GM19467 (cell line): ENCODE data around the gene ADTRP.
"Not testable (repeated sequence)": the region's sequence is repeated elsewhere in the genome, so short reads cannot be mapped to it uniquely, and the experiment has no call there.

ENCODE experiments used
- ATAC-seq: cut with Tn5 transposase; IDR thresholded peaks from one replicate; pipeline ENCODE4 v1.9.1; 2021; ENCODE audit warnings: mild to moderate bottlenecking, moderate library complexity; ENCODE audit not compliant: unreplicated experiment

The ADTRP gene

GRCh38 chr6:11804135-11804534 lies 25.5 kb upstream of the ADTRP start:
- ATAC-seq = no peak

DNA sequence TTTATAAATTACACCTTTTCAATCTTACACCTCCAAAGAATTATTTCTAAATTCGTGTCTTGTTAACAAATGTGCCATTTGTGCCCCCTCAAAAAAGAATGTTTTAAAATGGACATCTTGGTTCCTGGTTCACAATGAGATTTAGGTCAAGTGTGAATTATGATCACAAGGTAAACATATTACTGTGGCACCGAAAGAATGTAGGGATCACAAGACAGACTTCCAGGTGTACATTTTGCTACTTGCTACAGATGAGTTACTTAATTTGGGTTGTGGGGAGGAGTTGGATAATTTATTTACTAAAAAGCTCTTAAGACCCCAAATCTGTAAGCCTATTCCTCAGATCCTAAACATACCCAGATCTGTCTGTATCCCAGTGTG lies 25.0 kb upstream of the ADTRP start:
- ATAC-seq = no peak

DNA sequence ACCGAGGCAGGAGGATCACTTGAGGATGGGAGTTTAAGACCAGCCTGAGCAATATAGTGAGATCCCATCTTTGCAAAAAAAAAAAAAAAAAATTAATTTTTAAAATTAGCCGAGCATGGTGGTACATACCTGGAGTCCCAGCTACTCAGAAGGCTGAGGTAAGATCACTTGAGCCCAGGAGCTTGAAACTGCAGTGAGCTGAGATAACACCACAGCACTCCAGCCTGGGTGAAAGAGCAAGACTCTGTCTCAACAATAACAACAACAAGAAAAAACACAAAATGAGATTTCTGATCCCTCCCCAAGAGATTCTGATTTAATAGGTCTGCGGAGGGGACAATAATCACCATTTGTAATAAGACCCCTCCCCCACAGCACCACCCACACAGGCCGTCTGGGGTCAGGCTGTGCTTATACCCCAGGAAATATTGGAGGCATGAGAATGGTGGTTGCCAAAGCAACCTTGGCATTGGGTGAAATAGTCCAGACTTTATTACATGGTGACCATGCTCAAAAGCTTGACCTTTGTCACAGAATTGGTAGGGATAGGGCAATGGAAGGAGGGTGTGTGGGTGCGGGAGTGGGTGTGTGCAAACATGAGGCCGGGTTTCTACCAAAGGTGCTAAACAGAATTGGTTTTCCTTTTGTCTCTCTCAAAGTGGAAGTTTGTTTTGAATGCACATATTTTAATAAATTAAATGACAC lies 24.4 kb upstream of the ADTRP start:
- no peak for ATAC-seq

- ATAC-seq = not testable (repeated sequence)
Measured at GRCh38 chr6:11800531-11800930, 21.9 kb upstream of the ADTRP start.

GRCh38 chr6:11798538-11798937 lies 19.9 kb upstream of the ADTRP start:
- no peak for ATAC-seq

DNA sequence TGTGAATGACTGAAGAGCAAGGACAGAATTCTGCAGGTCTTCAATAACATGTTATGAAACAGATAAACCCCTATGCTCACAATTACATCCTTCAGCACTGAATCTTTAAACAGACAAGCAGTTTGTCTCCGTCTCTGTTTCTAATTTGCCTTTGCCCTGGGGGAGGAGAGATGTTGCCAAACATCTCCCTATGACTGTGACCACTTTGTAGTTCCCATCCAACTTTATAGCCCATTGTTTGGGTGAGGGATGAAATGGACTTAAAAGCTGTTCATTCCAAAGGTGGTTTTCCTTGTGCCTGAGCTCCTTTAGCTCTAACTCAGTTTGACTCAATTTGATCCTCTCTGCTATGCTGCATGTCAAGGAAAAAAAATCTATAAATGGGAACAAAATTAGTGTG lies 19.5 kb upstream of the ADTRP start:
- no peak for ATAC-seq

DNA sequence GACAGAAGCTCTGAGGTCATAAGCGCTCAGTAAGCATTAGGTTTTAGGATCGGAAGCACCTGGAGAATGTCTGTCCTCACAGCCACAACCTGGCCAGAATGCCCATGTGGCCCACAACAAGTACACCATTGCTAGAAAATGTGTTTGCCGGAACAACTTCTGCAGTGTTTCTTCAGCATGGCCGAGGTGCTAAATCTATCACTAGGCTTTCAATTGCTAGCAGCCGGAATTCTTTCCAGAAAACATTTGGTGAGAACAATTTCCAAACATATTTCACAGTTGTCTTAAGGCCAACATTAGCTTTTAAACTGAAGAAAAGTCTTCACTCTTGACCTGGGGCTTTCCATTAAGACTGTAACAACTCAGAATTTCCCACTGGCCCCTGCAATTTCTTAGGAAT lies 18.2 kb upstream of the ADTRP start:
- ATAC-seq = no peak

GRCh38 chr6:11795403-11795802 lies 16.8 kb upstream of the ADTRP start:
- no peak for ATAC-seq

- no peak for ATAC-seq
Measured at GRCh38 chr6:11793277-11793676, 14.7 kb upstream of the ADTRP start.

DNA sequence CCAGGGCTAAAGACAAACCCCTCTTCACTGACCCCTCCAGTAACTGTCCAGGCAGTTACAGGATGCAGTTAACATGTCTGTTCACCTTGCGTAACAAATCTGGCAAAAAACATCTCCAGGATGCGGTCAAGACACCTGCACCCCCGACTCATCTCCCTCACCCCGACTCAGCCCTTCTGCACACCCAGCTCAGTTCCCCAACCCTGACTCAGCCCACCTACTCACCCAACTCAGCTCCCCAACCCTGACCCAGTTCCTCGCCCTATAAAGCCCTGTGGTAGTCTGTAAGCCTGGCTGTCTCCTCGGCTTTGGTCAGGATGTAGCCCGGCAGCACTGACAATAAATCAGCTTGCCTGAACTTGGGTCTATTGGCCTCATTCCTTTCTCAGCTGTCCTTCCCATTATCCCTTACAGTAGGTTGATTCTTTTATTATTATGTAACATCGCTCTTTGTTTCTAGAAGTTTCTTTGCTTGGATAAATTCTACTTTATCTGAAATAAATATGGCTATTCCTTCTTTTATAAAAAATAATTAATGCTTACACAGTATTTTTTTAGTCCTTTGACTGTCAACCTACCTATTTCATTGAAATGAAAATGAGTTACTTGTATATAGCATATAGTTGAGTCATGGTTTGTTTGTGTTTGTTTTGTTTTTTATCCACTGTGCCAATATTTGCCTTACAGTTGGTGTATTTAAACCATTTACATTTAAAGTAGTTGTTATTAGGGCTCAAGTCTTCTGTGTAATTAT lies 12.9 kb upstream of the ADTRP start:
- ATAC-seq = no peak

DNA sequence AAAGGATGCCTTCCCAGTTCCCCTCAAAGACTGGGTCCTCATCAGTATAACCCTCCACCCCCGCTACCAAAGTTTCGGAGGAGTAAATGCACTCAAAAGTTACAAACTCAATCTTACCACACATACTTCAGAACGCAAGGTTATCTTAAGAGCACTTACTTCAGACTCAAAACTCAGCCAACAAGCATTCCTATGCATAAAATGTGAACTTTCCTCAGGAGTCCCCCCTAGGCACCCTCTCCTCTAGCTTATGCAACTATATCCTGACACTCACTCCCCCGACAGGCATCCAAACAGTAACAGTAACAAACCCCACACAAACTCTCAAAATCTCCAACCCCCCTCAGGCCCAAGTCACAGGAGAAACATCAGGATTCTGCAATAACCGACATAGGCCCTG lies 11.1 kb upstream of the ADTRP start:
- no peak for ATAC-seq

DNA sequence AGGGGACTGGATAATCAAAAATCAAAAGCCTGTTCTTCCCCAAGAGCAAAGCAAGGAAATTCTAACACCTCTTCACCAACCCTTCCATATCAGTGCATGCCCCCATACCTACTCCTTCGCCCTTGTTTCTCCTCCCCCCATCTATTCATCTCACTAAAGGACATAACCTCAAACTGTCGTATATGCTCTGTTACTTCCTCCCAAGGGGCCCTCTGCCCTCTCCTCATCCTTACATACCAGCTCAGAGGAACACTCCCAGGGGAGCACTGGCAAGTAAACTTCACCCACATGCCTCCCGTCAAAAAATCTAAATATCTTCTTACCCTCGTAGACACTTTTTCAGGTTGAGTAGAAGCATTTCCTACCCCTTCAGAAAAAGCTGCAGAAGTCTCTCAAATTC lies 9.4 kb upstream of the ADTRP start:
- ATAC-seq = no peak

- peak; percentile 96 for ATAC-seq
Measured at GRCh38 chr6:11785774-11786579, 7.4 kb upstream of the ADTRP start.

DNA sequence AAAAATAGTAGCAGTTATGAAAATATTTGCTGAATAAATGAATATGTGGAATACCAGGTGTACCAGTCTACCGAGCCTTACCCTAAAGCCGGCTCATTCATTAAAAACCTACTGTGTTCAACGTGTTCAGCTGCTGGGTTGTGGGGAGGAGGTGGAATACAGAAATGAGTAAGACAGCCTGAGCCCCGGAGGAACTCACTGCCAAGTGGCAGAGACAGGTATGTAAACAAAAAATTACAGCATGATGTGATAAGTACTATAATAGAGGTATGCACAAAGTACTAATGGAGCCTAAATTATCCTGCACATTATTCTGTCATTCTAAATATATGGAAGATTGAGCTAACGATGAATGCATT lies 6.8 kb upstream of the ADTRP start:
- no peak for ATAC-seq

GRCh38 chr6:11784341-11784740 lies 5.7 kb upstream of the ADTRP start:
- no peak for ATAC-seq

DNA sequence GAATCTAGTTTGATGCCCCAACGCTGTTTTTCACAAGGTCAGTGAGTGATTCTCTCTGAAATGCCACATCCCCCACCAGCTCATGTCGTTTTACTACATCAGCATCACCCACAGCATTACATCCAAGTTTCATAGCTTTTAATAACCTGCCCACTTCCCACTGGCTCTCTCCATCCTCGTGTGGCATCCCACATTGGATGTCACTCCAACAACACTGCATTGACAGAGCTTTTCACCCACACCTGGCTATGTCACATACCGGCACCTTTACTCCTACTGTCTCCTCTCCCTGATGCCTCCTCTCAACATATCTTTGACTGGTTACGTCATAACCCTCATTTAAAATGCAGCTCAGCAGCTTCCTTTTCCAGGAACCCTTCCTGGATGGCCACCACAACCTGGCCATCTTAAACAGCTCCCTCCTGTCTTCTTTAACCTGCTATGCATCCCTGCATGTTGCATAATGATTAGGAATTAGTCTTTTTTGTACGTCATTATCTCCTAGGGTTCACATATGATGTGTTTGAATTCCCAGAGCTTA lies 5.0 kb upstream of the ADTRP start:
- ATAC-seq = no peak

DNA sequence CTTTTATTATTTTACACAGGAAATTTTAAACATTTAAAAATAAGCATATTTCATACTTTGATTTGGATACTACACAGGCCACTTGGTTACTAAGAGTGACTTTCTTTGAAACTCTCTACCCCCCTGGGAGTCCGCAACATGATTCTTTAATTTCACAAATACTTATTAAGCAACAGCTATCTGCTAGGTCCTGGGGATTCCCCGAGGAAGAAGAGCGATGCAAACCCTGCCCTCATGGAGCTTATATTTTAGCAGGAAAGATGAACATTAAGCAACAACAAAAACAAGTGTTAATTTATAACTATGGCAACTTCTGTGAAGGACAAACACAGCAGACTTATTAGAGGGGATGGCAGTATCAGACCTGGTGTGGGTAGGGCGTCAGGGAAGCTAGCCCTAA lies 3.9 kb upstream of the ADTRP start:
- ATAC-seq = no peak

DNA sequence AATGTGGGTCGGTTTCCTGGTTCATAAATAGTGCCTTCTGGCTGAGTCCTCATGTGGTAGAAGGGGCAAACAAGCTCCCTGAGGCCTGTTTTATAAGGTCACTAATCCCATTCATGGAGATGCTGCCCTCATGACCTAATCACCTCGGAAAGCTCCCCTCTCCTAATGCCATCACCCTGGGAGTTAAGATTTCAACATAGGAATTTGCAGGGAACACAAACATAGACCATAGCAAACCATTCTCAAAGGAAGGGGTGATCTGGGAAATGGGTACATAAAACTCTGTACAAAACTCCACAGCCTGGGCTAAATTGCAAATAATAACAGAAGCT lies 1.5 kb upstream of the ADTRP start:
- no peak for ATAC-seq

- no peak for ATAC-seq
Measured at GRCh38 chr6:11779329-11780096, 910 bp upstream of the ADTRP start.

DNA sequence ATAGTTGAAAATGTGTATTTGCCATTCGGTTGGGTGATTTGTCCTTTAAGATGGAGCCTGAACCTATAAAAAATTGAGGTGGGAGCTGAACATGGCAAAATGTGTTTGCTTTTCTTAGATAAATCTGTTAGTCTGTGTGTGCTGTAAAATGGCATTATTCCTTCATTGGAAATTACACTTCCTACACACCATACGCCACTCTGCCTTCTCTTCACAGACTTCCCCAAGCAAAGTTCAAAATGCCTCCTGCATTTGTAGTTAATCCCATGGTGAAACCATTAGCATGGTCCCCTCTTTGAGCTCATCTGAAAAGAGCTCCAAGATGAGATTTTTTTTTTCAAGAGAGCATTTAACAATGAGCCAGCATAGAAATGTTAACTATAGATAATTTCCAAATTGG lies 567 bp downstream of the ADTRP start:
- no peak for ATAC-seq

DNA sequence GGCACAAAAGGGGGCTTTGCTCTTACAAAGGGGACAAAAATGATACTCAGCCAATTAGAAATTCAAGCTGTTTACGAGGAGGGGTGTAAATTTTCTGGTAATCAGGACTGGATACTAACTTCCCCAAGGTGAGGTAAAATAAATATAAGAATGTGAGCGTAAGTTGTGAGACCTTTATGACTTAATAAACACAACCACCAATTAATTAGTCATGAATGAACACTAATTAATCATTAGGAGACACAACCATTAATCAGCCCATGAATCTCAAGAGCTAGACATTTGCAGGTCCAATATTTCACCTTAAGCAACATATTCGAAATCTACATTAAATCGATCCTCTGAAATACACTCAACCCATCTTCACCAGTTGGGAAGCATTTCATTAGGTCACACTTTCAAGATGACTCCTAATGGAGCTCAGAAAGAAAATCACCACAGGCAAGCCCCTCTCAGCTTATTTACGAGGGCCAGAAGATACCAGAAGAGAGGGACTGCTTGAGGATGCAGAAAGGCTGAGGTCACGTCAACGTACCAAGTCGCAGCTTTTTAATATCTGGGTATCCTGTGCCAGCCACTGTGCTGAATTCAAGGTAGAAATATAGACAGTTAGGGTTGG lies 2.7 kb downstream of the ADTRP start:
- no peak for ATAC-seq
